ENCODE data around the gene IMPDH1. TPM values are rescaled to one million over a fixed set of nuclear protein-coding genes. Genes with fewer than 3 reads are reported as not detected.
A peak's percentile ranks its signal among the peaks of the same experiment; 100 is the strongest.

Gene IMPDH1
- total RNA-seq, 3 donors from 2014 or later = 31.8 to 68.8 (median 58.2) TPM

GRCh38 chr7:128443831-128444600, 34.2 kb upstream of the IMPDH1 start:
- H3K4me1 ChIP-seq = no peaks in the 10 kb centered on the region
- no peaks in the 10 kb centered on the region for H3K36me3 ChIP-seq
- peak; percentile 26 to 67 for DNase-seq (ENCODE audit: low spot score in 2 of 2)
- peak overlapping the region; percentile 52 to 70 for H3K27ac ChIP-seq
- no peak for TF ChIP-seq POLR2A (IDR thresholded peaks at IDR 0.05)
- TF ChIP-seq POLR2AphosphoS5 (IDR thresholded peaks at IDR 0.05) = no peak
- no peak for TF ChIP-seq CTCF (IDR thresholded peaks at IDR 0.05)
- intact Hi-C loops (cut with DNase I; ENCODE audit: low total_unique reads) = no loop called here
- no peak overlapping the region for H3K4me3 ChIP-seq
- H3K9me3 ChIP-seq = no peaks in the 10 kb centered on the region
- no peaks in the 10 kb centered on the region for H3K27me3 ChIP-seq

DNA sequence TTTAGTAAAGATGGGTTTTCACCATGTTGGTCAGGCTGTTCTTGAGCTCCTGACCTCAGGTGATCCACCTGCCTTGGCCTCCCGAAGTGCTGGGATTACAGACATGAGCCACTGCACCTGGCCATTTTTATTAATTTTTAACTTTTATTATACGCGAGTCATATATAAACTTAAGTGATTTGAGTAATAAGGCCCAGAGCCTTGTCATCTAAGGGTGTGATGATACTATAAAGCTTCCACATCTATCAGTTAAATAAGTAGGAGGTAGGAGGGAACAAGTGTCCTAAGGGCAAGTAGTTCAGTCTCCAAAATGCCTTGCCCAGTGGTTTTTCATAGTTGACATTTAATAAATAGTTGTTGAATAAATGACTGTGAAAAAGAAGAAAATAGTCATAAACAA, 32.6 kb upstream of the IMPDH1 start:
- no peak for TF ChIP-seq CTCF (IDR thresholded peaks at IDR 0.05)
- TF ChIP-seq POLR2A (IDR thresholded peaks at IDR 0.05) = no peak
- TF ChIP-seq POLR2AphosphoS5 (IDR thresholded peaks at IDR 0.05) = no peak
- Histone ChIP-seq H3K4me1 (no peaks in the 10 kb centered on the region), H3K36me3 (no peaks in the 10 kb centered on the region), H3K27ac (no peak overlapping the region), H3K4me3 (no peak overlapping the region), H3K9me3 (no peaks in the 10 kb centered on the region), H3K27me3 (no peaks in the 10 kb centered on the region)
- intact Hi-C loops (cut with DNase I; ENCODE audit: low total_unique reads) = no loop called here
- DNase-seq (ENCODE audit: low spot score in 2 of 2) = no peak

DNA sequence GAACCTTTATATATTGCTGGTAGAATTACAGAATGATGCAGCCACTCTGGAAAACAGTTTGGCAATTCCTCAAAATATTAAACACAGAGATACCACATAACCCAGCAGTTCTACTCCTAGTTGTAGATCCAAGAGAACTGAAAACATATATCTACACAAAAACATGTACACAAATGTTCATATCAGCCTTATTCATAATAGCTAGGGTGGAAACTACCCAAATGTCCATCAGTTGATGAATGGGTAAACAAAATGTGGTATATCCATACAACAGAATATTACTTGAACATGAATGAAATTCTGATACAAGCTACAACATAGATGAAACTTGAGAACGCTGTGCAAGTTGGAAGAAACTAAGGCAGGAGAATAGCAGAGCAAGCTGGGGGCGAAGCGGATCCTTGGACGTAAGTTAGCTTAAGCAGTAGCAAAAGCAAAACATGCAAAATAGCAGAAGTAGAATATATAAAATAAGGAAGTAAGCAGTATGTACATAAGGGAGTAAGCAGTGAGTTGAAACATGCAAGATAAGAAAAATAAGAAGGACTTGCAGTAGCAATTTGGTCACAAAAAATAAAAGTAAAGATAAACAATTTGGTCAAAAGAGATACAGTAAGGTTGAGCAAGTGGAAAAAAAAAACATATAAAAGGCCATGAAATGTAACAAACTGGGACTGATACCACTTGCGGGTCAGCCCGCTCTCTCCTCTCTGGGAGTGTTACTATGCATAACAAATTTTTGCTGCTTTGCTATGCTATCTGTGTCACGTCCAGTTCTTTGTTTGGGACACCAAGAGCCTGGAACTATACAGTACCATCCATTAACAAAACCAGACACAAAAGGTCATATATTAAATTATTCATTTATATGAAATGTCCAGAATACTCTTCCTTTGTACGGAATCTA, 27.9 kb upstream of the IMPDH1 start:
- intact Hi-C loops (cut with DNase I; ENCODE audit: low total_unique reads) = no loop called here
- Histone ChIP-seq H3K4me1 (no peaks in the 10 kb centered on the region), H3K4me3 (no peak overlapping the region), H3K9me3 (no peaks in the 10 kb centered on the region), H3K27ac (no peak overlapping the region), H3K27me3 (no peaks in the 10 kb centered on the region), H3K36me3 (no peaks in the 10 kb centered on the region)
- DNase-seq (ENCODE audit: low spot score in 2 of 2) = no peak
- TF ChIP-seq POLR2AphosphoS5 (IDR thresholded peaks at IDR 0.05) = no peak
- TF ChIP-seq CTCF (IDR thresholded peaks at IDR 0.05) = no peak
- no peak for TF ChIP-seq POLR2A (IDR thresholded peaks at IDR 0.05)

- TF ChIP-seq CTCF (IDR thresholded peaks at IDR 0.05) (no peak), POLR2A (IDR thresholded peaks at IDR 0.05) (no peak), POLR2AphosphoS5 (IDR thresholded peaks at IDR 0.05) (no peak)
- H3K9me3 ChIP-seq = no peaks in the 10 kb centered on the region
- no peak for DNase-seq (ENCODE audit: low spot score in 2 of 2)
- intact Hi-C loops (cut with DNase I; ENCODE audit: low total_unique reads) = no loop called here
- no peaks in the 10 kb centered on the region for H3K4me1 ChIP-seq
- H3K27me3 ChIP-seq = no peaks in the 10 kb centered on the region
- H3K36me3 ChIP-seq = no peaks in the 10 kb centered on the region
- H3K4me3 ChIP-seq = no peak overlapping the region
- no peak overlapping the region for H3K27ac ChIP-seq
Measured at GRCh38 chr7:128435327-128435686, 25.5 kb upstream of the IMPDH1 start.
